GM19238 (cell line): ENCODE results near the gene CD200R1.
"Not testable (repeated sequence)": the region's sequence is repeated elsewhere in the genome, so short reads cannot be mapped to it uniquely, and the experiment has no call there.

Source experiments
- DNase-seq: peaks from one replicate; pipeline ENCODE4 v3.0.0; 2011; ENCODE audit warnings: low spot score; ENCODE audit not compliant: insufficient read length

The CD200R1 gene

DNA sequence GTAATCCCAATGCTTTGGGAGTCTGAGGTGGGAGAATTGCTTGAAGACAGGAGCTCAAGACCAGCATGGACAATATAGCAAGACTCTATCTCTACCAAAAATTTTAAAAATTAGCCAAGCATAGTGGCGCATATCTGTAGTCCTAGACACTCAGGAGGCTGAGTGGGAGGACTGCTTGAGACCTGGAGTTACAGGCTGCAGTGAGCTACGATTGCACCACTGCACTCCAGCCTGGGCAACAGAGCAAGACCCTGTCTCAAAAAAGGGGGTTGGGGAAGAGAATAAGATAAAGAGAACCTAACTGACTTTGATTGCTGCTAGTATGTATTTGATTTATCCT is 755 bp downstream of the CD200R1 start:
- no peak for DNase-seq

DNA sequence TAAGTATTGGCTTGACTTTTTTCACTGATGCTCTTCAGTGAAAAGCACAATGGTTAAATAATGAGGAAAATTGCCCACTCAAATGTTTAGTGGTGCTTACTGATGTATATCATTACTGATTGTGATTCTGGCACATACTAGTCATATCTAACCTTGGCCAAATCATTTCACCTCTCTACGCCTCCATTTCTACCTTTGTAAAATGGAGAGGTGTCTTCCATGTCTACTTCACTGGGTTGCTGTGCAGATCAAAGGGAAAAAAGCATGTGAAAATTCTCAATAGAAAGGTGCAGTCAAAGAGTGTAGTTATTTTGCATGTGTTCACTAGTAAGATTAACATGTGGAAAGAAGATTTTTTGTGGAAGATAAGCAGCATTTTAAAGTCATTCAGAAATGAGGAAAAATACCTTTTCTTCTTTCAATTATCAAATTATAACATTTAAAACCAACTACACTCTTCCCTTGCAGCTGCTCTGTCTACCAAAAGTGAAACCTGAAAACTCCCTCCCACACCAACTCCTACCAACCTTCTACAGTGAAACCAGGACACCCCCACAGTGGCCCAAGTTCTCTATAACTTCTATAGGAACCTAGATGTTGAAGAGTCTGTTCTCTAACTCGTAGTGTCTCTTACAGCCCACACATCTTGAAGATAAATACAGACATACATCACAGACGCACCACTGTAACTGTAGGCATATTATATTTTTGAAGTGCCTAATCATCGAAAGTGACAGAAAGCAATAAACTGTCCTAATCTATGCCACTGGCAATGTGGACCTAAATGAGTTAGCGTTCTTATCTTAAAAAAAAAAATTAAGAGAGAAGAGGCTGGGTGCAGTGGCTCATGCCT is 1.4 kb downstream of the CD200R1 start:
- no peak for DNase-seq

DNA sequence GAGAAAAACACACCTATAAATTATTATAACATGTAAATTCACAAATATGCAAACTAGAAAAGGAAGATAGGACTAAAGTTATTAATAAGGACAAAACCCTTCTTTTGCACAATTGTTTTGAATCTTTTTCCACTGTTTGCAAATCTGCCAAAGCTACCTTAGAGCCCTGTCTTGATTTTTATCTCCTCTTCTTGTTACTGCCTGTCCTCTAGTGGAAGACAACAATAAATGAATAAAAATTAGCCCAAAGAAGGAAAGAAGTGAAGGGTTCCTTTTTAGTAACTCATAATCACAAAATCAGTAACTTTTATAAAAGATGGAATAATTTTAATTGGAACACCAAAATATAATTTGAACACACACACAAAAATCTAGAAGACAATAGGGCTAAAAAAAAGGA is 2.7 kb downstream of the CD200R1 start:
- DNase-seq = no peak

DNA sequence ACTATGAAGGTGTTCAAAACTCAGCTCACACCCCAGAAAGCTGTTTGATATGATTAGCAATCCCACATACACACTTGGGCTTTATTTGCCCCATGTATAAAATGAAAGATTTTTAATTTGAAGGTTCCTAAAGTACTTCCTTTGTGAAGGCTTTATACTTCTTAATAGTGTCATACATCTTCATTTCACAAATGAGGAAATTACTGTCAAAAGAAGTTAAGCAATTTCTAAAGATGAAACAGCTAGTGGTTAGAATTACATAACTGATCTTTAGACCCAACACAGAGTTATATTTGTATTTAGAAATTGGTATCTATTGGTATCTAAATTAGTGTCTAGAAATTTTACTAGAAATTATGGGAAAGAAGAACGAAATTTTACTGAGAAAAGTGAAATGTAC is 7.1 kb downstream of the CD200R1 start:
- DNase-seq = no peak

DNA sequence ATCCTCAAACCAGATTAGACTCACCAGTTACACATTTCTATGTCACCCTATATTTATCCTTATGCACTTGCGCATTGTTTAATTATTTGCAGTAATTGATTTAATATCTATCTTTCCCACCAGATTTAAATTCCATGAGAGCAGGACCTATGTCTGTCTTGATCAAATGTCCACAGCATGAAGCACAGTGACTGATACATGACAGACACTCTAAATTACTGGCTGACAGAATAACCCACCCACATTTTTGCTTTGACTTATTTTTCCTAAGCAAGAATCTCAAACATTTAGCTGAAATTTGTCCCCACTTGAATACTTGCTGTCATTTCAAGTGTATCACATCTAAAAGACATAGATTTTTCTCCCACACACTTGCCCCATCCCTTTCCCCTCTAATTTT is 7.5 kb downstream of the CD200R1 start:
- no peak for DNase-seq

DNA sequence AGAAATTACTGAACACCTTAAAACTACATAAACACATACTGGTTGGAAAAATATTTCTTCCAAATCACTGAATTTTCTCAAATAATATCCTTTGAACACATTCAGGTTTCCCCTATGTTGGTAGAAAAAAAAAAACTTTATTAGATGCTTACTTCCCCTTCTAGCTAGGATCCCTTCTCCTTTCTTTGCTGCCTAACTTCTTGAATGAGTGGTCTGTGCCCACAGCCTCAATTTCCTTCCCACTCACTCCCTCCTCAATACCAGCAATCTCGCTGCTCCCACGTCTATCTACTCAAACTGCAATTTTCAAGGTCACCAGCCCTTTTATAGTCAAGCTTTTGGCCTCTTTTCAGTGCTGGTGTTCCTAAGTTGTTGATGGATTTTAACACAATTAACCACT is 8.3 kb downstream of the CD200R1 start:
- DNase-seq = no peak

DNA sequence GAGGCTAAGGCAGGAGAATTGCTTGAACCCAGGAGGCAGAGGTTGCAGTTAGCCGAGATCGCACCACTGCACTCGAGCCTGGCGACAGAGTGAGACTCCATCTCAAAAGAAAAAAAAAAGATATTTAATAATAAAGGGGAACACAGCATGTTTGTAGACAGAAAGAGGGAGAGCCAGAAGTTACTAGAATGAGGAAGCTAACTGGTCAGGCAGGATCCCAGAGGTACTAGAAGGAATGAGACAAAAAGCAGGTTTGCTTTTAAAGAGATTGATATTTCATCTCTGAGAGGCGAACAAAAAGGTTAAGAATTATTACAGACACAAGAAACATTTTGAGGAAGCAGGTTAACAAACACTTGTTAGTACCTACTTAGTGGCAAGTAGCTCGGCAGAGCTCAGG is 9.2 kb downstream of the CD200R1 start:
- no peak for DNase-seq

DNA sequence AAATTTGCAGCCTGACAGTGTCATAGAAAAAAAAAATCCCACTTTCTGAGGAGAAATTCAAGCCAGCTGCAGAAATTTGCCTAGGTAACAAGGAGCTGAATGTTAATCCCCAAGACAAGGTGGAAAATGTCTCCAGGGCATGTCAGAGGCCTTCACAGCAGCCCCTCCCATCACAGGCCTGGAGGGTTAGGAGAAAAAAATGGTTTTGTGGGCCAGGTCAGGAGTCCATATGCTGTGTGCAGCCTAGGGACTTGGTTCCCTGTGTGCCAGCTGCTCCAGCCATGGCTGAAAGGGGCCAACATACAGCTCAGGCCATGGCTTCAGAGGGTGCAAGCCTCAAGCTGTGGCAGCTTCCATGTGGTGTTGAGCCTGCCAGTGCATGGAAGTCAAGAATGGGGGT is 11.2 kb downstream of the CD200R1 start:
- DNase-seq = no peak

DNA sequence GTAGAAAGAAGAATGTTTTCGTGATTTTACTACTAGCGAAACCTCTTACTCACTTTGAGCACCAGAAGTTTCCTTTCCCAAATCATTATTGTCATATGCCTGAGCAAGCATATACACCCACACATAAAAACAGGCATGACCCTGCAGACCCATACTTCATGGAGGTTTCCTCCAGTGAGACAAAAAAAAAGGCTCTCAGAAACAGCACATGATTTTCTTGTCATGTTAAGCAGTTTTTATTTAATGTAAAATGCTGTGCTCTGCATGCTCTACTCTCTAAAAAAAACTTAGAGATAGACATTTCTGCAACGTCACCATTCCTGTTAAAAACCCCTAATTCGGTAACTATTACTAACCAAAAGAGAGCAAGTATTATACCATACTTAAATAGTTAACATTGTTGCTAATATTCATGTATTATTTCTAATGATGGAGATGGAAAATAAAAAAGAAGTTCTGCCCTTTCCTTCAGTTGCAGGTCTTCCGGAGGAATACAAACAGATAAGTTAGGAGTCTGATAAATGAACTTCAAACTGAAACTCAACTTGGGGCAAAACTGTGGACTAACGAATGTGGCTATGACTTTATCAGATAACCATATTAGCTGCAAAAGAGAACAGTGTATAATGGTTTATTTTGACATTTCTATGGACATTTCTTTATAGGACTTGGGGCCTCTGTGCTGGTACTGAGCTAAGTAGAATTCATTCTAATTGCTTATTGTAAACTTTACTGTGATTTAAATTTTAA is 15.9 kb downstream of the CD200R1 start:
- no peak for DNase-seq

DNA sequence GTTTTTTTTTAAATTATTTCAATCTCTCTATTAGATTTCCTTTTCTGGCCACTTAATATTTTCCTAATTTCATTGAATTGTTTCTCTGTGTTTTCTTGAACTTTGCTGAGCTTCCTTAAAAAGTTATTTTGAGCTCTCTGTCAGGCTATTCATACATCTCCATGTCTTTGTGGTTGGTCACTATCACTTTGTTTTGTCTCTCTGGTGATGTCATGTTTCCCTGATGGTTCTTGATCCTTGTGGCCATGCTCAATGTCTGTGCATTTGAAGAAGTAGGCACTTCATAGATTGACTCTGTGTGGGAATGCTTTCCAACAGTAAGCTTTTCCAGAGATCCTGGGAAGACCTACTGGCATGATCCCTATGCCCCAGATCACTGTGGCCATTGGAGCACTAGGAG is 18.6 kb downstream of the CD200R1 start:
- DNase-seq = no peak

DNA sequence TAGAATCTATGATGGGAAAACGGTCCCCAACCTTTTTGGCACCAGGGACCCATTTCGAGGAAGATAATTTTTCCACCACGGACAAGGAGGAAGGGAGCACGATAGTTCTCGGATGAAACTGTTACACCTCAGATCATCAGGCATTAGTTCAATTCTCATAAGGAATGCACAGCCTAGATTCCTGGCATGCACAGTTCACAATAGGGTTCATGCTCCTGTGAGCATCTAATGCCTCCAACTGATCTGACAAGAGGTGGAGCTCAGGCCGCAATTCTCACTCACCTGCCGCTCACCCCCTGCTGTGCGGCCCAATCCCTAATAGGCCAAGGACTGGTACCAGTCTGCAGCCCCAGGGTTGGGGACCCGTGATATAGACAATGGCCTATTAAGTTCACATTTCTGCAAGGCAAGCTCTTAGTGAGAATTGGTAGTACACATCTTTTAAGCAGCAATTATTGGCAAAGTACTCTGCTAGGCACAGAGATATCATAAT is 26.5 kb downstream of the CD200R1 start:
- DNase-seq = no peak

DNA sequence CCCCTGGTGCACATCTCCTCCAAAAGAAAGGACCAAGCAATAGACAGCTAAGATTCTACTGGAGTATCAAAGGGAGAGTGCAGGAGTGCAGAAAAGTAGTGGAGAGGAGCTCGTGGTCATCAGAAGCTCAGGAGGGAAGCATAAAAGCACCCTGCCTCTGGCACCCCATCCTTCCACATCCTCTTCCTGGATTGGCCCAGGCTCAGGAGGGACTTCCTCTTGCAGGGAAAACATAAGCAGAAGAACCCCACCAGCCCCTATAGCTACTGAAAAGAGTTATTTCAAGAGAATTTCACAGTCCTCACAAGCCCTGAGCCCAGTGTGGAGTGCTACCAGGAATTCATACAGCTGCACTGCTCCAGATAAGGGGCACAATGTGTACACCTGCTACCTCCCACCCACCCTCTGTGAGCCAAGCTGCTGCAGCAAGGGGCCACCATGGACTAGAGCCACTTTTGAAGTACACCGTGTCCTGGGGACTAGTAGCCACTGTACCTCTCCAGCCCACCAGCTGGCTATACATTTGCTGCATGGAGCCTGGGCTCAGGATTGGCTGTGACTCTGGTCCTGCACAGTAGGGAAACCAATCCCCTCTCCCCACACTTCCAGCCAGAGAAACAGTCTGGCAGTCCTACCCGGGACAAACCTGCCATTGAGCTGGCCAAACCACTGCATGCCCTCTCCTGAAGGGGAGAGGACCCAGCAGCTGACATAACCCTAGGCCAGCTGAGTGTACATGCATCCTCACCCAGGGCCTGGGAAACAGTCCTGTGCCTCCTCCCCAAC is 43.0 kb downstream of the CD200R1 start:
- DNase-seq = no peak

DNA sequence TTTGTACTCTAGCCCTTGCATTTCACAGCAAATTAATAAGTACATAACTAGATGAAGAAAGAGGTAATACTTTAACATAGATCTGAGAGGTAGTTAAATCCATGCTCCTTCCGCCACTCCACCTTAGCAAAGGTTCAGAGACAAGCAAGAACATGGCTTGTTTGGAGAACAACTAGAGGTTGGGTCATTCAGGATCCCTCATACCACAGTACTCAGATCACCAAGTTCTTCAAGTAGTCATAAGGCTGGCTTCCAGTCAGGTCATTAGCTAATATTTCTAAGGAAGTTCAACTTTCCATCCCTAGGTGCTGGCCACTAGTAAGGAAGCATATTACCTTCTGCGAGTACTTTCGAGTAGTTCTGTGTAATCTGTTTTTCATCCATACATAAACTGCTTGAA is 44.1 kb downstream of the CD200R1 start:
- no peak for DNase-seq

DNA sequence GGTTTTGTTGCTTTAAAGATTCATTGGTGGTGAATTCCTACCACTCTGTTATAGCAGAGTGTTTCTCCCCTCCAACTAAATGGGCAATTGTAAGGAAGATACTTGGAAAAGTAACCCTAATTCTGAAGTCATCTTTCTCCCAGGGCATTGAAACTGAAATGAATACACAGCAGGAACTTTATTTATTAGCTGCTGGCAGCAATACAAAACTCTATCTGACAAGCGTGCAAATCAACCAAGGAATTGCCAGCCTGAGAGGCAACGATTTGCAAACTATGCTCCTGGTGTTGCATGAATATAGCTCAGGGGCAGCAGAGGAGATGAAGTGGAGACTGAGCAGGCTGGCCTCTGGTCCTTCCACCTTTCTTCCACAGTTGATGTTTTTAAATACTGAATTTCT is 48.9 kb downstream of the CD200R1 start:
- DNase-seq = no peak

DNA sequence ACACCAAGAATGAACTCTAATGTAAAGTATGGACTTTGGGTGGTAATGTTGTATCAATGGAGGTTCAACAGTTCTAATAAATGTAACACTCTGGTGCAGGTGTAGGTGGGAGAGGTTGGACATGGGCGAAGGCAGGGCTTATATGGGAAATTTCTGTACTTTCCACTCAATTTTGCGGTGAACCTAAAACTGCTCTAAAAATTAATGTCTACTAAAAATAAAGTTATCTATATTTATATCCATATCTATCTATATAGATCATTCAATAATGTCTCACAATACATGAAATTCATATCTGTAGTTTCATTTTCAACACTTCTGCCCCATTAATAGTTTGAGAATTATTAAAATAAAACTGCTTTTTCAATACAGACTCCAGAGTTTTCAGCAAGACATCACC is 49.3 kb downstream of the CD200R1 start:
- DNase-seq = no peak

DNA sequence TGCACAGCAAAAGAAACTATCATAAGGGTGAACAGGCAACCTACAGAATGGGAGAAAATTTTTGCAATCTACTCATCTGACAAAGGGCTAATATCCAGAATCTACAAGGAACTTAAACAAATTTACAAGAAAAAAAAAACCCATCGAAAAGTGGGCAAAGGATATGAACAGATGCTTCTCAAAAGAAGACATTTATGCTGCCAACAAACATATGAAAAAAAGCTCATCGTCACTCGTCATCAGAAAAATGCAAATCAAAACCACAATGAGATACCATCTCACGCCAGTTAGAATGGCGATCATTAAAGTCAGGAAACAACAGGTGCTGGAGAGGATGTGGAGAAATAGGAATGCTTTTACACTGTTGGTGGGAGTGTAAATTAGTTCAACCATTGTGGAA is 55.4 kb downstream of the CD200R1 start:
- DNase-seq = not testable (repeated sequence)

DNA sequence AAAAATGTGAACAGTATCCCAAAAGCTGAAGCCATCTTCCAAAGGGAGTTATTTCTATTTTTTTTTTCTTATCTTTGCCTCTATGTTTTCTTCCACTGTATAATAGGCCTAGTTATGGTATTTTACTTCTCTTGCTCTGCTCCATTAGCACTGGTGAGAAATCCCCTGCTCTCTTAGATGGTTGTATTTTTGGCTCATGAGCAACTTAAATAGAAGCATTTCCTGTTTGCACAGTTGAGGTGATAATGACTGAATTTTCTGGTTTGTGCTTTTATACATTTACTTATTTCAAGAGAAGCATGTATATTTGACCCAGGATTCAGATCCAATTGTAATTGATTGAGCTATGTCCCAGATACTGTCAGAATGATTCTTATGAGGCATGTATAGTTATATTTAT is 66.7 kb downstream of the CD200R1 start:
- DNase-seq = no peak

DNA sequence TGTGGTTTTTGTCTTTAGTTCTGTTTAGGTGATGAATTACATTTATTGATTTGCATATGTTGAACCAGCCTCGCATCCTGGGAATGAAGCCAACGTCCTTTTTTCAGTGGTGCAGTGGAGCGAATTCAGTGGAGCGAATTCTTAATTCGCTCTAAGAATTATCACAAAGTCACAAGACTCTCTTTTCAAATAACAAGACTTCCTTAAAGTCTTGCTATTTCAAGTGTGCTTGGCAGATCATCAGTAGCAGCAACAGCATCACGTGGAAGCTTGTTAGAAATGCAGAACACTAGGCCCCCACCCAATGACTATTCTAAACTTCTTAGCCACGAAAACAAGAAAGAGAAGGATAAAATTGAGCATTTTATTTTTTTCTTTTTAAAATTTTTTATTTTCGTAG is 70.1 kb downstream of the CD200R1 start:
- no peak for DNase-seq

DNA sequence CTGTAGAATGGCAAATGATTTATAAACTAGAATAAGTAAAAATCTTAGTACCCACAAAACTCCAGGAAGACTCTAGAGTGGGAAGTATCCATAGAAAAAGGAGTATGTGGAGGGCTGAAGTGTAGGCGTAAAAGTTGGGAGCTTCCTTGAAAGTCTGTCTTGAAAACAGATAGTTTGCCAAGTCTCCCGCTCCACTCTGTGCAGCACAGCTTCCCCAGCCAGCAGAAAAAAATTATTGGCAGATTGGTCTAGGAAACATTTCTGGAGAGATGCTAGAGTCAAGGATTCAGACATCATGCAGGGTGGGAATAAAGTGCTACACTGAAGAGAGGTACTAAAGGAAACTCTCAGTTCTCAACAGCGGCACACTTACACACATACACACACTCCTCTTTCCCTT is 74.8 kb downstream of the CD200R1 start:
- DNase-seq = no peak

DNA sequence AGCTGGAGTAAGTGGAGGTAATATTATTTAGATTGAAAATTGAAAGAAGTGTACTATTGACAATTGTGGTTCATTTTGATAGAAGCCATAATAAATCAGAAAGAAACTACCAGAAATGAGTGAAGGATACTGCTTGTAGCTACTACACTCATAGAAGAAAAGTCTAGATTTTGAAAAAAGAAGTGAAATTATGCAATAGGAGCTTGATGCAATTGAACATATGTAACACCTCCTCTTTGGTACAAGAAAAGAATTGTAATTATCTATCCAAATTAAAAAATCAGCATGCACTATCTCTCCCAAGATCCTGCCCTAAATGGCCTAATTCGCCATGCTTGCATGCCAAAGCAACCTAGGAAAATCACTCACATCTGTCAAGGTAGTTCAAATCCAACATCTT is 77.1 kb downstream of the CD200R1 start:
- DNase-seq = no peak

DNA sequence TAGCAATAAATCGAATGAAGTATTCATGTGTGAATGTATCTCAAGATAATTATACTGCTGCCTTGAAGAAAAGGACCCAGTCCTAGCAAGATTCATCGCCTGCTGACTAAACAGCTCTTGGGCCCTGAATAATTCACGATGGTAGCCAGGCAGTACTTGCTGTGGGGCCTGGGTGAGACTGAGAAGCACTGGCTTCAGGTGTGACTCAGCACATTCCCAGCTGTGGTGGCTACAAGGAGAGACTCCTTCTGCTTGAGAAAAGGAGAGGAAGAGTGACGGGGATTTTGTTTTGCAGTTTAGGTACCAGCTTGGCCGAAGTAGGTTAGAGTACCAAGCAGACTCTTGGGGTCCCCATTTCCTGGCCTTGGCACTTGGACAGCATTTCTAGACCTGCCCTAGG is 80.6 kb downstream of the CD200R1 start:
- no peak for DNase-seq

DNA sequence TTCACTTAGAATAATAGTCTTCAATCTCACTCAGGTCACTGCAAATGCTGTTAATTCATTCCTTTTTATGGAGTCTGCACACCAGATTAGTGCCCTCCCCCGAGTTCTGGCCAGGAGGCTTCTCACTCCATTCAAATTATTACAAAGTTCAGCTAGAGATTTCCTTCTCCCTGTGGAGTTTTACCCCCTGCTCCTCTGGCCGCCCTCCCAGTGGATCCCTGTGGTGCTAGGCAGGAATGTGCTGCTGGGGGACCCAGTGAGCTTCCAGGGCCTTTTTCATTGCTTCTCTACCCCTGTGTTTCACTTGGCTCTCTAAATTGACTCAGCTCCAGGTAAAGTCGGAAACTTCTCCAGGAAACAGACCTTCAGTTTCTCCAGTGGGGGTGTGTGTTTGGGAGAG is 85.5 kb downstream of the CD200R1 start:
- DNase-seq = no peak
